Measurements from ENCODE around the gene SCNN1G. TPM values are rescaled to one million over a fixed set of nuclear protein-coding genes. Genes with fewer than 3 reads are reported as not detected.

Gene SCNN1G, protein sequence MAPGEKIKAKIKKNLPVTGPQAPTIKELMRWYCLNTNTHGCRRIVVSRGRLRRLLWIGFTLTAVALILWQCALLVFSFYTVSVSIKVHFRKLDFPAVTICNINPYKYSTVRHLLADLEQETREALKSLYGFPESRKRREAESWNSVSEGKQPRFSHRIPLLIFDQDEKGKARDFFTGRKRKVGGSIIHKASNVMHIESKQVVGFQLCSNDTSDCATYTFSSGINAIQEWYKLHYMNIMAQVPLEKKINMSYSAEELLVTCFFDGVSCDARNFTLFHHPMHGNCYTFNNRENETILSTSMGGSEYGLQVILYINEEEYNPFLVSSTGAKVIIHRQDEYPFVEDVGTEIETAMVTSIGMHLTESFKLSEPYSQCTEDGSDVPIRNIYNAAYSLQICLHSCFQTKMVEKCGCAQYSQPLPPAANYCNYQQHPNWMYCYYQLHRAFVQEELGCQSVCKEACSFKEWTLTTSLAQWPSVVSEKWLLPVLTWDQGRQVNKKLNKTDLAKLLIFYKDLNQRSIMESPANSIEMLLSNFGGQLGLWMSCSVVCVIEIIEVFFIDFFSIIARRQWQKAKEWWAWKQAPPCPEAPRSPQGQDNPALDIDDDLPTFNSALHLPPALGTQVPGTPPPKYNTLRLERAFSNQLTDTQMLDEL
- not detected in 2 replicates for total RNA-seq

DNA sequence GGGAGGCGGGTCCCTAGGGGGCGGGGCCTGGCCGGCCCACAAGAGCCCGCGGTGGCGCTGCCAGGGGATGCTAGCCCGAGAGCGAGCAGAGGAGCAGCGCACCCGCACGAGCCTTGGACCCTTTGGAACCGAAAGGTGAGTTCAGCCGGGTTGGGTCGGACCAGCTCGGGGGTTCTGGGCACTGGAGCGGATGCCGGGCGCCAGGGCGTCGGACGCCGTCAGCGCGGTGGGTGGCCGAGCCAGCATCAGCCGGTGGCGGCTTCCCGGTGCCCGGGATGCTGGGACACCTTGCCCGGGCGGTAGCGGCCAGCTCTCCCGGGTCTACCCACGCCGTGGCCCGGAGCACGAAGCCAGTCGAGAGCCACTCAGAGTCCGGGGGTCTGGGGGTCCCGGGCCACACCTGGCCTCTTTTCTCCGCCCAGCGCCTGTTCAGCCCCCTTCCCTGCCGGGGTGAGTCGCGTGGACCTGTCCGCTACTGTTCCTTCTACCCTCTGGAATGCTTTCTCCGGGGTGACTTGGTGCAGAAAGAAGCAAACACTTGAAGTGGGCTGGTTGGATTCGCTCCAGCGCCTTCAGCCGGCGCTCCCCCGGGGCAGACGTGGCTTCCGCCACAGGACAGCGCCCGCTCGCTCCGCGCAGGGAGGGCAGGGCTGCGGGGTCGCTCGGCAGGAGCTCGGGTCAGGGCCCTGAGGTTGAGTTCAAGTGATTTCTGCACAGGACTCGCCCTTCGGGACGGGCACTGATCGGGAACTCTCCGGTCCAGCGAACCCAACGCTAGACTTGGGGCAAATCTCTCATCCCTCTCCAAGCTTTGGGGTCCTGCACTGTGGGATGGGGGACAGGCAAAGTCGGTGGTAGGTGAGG, at the start of gene SCNN1G:
Gene SCNN1G (plus strand): TSS at position 67 of the 864 bp plus-strand sequence. CDS start 3,527 bp downstream, outside the sequence.

GRCh38 chr16:23149267-23149992, 33.1 kb upstream of the SCNN1G start, which contains the start of gene USP31:
TSS of gene USP31 (minus strand) at chr16:23149452. CDS start at chr16:23149270, 182 bp downstream.

Other genes with a start within 250 kb of the SCNN1G start
- gene USP31, start 33.3 kb upstream of the SCNN1G start, total RNA-seq, result 5.4 and 5.8 TPM in 2 replicates
- gene SCNN1B, start 119.6 kb downstream of the SCNN1G start, total RNA-seq, result not detected in 2 replicates